OCI-LY3 (cell line): ENCODE measurements around the gene ADGRG6.

Experiments used
- H2AFZ ChIP-seq: fragments of 200-600, 300-600 bp; shearing (Covaris generic); 2 replicates; pipeline ENCODE4 v1.6.0; 2014; ENCODE audit warnings: antibody characterized with exemption, low read depth, low read length
- H3K27ac ChIP-seq: fragments of 200-600, 300-600 bp; sonication (generic); 2 replicates; pipeline ENCODE4 v1.5.1; 2014; ENCODE audit warnings: mild to moderate bottlenecking, low read length, moderate library complexity, mixed read lengths
- H3K27me3 ChIP-seq: fragments of 200-600, 300-600 bp; sonication (generic); 2 replicates; pipeline ENCODE4 v1.6.1; 2014; ENCODE audit warnings: low read depth, low read length, mixed read lengths
- H3K36me3 ChIP-seq: fragments of 200-600, 300-600 bp; sonication (generic); replicated peaks from 2 replicates; pipeline ENCODE3; 2014; ENCODE audit warnings: low read depth, low read length, mixed read lengths
- H3K4me1 ChIP-seq: fragments of 300-600, 200-600 bp; sonication (generic); 2 replicates; pipeline ENCODE4 v1.6.1; 2014; ENCODE audit warnings: low read length, mixed read lengths
- H3K4me2 ChIP-seq: fragments of 200-600, 300-600 bp; sonication (generic); 2 replicates; pipeline ENCODE4 v1.6.1; 2014; ENCODE audit warnings: low read length, mixed read lengths
- H3K4me3 ChIP-seq: fragments of 300-600, 200-600 bp; sonication (generic); 2 replicates; pipeline ENCODE4 v1.5.1; 2014; ENCODE audit warnings: antibody characterized with exemption, mild to moderate bottlenecking, low read length, moderate library complexity
- H3K79me2 ChIP-seq: fragments of 300-600, 200-600 bp; shearing (Covaris generic); 2 replicates; pipeline ENCODE4 v1.6.1; 2014; ENCODE audit warnings: mild to moderate bottlenecking, low read length, mixed read lengths
- H3K9ac ChIP-seq: fragments of 300-600, 200-600 bp; shearing (Covaris generic); 2 replicates; pipeline ENCODE4 v1.6.0; 2014; ENCODE audit warnings: mild to moderate bottlenecking, low read length, moderate library complexity
- H3K9me3 ChIP-seq: fragments of 200-600, 300-600 bp; shearing (Covaris generic); 2 replicates; pipeline ENCODE4 v1.6.1; 2014; ENCODE audit warnings: low read length, mixed read lengths; ENCODE audit not compliant: insufficient read depth
- H4K20me1 ChIP-seq: fragments of 200-600, 300-600 bp; sonication (generic); 2 replicates; pipeline ENCODE4 v1.6.1; 2016; ENCODE audit warnings: low read length, mixed read lengths; ENCODE audit not compliant: insufficient read depth
- EZH2phosphoT487 ChIP-seq: fragments of 200-600 bp; shearing (Covaris generic); IDR thresholded peaks from 2 replicates; pipeline ENCODE4 v1.6.1; 2018; ENCODE audit warnings: antibody characterized with exemption, mixed run types, low read depth
- TF ChIP-seq, protein P1 (sequence below): fragments of 200-600, 300-600 bp; sonication (generic); IDR thresholded peaks from 2 replicates; pipeline ENCODE4 v1.5.1; 2014; ENCODE audit warnings: antibody characterized with exemption, low read length, low read depth

The ADGRG6 gene

DNA sequence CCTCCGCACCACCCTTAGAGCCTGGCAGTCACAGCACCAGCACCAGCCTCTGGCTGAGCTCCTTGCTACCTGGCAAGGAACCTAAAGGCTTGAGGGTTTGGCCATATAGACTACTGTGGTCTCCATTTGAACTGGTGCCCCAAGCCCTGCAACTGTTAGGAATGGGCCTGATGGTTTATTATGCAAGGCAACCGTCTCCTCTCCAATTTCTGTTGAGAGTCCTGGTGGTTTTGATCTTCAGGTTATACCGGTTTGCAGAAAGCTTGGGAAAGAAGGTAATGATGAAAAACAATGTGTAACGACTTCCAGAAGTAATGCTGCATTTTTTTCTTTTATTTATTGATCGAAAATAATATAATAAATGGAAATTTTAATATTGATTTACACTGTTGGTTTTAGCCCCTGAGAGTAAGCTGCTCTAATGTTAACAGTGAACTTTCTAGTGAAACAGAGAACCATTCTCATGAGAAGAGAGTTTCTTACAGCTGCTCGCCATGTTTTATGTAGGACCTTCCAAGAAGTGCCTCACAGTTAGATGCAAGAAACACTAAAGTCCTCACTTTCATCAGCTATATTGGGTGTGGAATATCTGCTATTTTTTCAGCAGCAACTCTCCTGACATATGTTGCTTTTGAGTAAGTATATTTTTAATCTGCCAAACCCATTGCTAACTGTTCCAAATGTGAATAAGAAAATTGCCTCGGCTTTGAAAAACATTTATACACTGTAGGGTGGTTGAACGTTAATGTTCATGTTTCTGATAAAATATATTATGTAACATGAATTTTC lies 112.8 kb downstream of the ADGRG6 start:
- Histone ChIP-seq H3K9me3 (no peaks in the 10 kb centered on the region), H4K20me1 (no peaks in the 10 kb centered on the region), H3K27ac (no peak overlapping the region), H3K4me3 (no peak overlapping the region), H3K79me2 (no peaks in the 10 kb centered on the region), H3K4me1 (no peaks in the 10 kb centered on the region), H3K4me2 (no peak overlapping the region), H3K36me3 (no peaks in the 10 kb centered on the region), H3K9ac (no peak overlapping the region), H3K27me3 (no peaks in the 10 kb centered on the region), H2AFZ (no peak overlapping the region)
- TF ChIP-seq, protein P1, sequence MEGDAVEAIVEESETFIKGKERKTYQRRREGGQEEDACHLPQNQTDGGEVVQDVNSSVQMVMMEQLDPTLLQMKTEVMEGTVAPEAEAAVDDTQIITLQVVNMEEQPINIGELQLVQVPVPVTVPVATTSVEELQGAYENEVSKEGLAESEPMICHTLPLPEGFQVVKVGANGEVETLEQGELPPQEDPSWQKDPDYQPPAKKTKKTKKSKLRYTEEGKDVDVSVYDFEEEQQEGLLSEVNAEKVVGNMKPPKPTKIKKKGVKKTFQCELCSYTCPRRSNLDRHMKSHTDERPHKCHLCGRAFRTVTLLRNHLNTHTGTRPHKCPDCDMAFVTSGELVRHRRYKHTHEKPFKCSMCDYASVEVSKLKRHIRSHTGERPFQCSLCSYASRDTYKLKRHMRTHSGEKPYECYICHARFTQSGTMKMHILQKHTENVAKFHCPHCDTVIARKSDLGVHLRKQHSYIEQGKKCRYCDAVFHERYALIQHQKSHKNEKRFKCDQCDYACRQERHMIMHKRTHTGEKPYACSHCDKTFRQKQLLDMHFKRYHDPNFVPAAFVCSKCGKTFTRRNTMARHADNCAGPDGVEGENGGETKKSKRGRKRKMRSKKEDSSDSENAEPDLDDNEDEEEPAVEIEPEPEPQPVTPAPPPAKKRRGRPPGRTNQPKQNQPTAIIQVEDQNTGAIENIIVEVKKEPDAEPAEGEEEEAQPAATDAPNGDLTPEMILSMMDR, result no peak
- TF ChIP-seq EZH2phosphoT487, result no peak

DNA sequence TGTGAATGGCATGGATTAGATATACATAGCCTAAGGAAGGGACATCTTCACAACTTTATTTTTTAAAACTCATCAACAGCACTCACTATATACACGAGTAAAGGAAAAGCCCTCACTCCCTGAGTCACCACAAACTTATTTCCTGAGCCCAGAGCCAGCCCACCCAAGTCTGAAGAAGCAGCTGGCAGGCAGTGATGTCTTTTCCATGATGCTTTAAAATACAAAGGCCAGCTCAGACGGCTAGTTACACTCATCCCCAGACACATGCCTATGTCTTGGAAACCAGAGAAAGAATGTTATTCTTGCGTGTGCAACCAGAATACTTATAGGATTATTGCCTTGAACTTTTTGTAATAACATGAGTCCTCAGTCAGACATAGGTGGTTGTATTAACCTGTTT lies 114.4 kb downstream of the ADGRG6 start:
- no peak overlapping the region for H3K9ac ChIP-seq
- no peak overlapping the region for H3K27ac ChIP-seq
- H3K9me3 ChIP-seq, result no peaks in the 10 kb centered on the region
- no peaks in the 10 kb centered on the region for H3K79me2 ChIP-seq
- H3K4me1 ChIP-seq, result no peaks in the 10 kb centered on the region
- no peaks in the 10 kb centered on the region for H3K36me3 ChIP-seq
- H3K27me3 ChIP-seq, result no peaks in the 10 kb centered on the region
- TF ChIP-seq EZH2phosphoT487, result no peak
- TF ChIP-seq, protein P1, result no peak
- H4K20me1 ChIP-seq, result no peaks in the 10 kb centered on the region
- H3K4me3 ChIP-seq, result no peak overlapping the region
- no peak overlapping the region for H3K4me2 ChIP-seq
- no peak overlapping the region for H2AFZ ChIP-seq

DNA sequence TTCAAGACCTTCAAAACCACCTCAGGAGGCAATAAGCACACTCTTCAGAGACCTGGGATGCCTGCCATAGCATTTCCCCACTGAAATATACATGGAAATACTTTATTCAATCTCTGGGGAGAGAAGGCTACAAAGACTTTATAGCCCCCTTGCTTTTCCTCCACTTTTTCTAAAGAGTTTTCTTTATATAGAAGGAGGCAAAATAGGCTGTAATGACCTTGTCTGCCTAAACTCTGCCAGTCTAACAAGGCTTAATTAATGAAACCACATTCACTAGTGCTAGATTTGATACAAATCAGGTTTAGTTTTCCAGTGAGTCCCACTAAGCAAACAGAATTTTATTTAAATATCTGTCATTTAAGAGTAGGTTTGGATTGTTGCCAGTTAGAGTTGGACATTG lies 114.9 kb downstream of the ADGRG6 start:
- Histone ChIP-seq H3K27me3 (no peaks in the 10 kb centered on the region), H3K36me3 (no peaks in the 10 kb centered on the region), H3K4me3 (no peak overlapping the region), H3K79me2 (no peaks in the 10 kb centered on the region), H3K4me1 (no peaks in the 10 kb centered on the region), H2AFZ (no peak overlapping the region), H3K4me2 (no peak overlapping the region), H3K27ac (no peak overlapping the region), H3K9ac (no peak overlapping the region), H3K9me3 (no peaks in the 10 kb centered on the region), H4K20me1 (no peaks in the 10 kb centered on the region)
- TF ChIP-seq EZH2phosphoT487, result no peak
- TF ChIP-seq, protein P1, result no peak

DNA sequence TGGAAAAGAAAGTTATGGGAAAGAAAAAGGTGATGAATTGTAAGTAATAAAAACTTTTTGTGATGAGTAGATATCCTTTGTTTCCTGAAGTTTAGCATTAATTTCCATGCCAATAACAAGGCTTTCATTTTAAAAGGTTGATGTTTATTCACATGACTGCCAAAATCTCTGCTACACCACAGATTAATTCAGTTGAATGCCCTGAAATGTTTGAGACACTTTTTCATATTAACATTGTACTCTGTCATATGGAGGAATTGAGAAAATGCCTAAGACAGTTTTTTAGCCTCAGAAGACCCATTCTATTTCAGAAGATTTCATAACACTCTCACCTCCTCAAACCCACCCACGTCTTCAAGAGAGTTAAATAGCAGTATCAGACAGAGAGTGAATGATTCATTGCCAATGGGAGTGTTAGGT lies 115.5 kb downstream of the ADGRG6 start:
- H3K27me3 ChIP-seq, result no peaks in the 10 kb centered on the region
- no peak overlapping the region for H2AFZ ChIP-seq
- H3K36me3 ChIP-seq, result no peaks in the 10 kb centered on the region
- H3K27ac ChIP-seq, result no peak overlapping the region
- TF ChIP-seq, protein P1, result no peak
- no peak overlapping the region for H3K4me2 ChIP-seq
- H3K79me2 ChIP-seq, result no peaks in the 10 kb centered on the region
- H3K4me1 ChIP-seq, result no peaks in the 10 kb centered on the region
- H3K9ac ChIP-seq, result no peak overlapping the region
- H3K9me3 ChIP-seq, result no peaks in the 10 kb centered on the region
- H3K4me3 ChIP-seq, result no peak overlapping the region
- no peaks in the 10 kb centered on the region for H4K20me1 ChIP-seq
